C4-2B (cell line): ENCODE data around the gene WDR47.

Source experiments
- ZFX ChIP-seq: fragments of 450-650 bp; IDR thresholded peaks from 2 replicates; pipeline ENCODE4 v1.6.1; 2017
- TF ChIP-seq, protein P1 (sequence below): fragments of 450-650 bp; conservative IDR thresholded peaks from 2 replicates; pipeline ENCODE4 v1.5.1; 2017; ENCODE audit warnings: mild to moderate bottlenecking

DNA sequence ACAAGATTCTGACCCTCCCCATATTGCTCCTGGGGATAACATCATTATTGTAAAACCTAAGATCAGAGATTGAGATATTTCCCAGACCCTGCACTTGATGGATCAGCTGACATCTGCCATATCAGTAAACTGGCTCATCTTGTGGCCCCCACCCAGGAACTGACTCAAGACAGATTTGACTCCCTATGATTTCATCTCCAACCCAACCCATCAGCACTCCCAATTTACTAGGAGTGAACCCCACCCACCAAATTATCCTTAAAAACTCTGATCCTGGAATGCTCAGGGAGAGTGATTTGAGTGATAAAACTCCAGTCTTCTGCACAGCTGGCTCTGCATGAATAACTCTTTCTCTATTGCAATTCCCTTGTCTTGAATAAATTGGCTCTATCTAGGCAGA, 72.6 kb downstream of the WDR47 start:
- TF ChIP-seq, protein P1, sequence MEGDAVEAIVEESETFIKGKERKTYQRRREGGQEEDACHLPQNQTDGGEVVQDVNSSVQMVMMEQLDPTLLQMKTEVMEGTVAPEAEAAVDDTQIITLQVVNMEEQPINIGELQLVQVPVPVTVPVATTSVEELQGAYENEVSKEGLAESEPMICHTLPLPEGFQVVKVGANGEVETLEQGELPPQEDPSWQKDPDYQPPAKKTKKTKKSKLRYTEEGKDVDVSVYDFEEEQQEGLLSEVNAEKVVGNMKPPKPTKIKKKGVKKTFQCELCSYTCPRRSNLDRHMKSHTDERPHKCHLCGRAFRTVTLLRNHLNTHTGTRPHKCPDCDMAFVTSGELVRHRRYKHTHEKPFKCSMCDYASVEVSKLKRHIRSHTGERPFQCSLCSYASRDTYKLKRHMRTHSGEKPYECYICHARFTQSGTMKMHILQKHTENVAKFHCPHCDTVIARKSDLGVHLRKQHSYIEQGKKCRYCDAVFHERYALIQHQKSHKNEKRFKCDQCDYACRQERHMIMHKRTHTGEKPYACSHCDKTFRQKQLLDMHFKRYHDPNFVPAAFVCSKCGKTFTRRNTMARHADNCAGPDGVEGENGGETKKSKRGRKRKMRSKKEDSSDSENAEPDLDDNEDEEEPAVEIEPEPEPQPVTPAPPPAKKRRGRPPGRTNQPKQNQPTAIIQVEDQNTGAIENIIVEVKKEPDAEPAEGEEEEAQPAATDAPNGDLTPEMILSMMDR, result no peak
- TF ChIP-seq ZFX, result no peak
